HG02610 (cell line): ENCODE data around the gene RBM17.
"Not testable (repeated sequence)": the region's sequence is repeated elsewhere in the genome, so short reads cannot be mapped to it uniquely, and the experiment has no call there.

ENCODE experiments used
- ATAC-seq: cut with Tn5 transposase; IDR thresholded peaks from one replicate; pipeline ENCODE4 v1.9.1; 2021; ENCODE audit warnings: mild to moderate bottlenecking, moderate library complexity; ENCODE audit not compliant: unreplicated experiment

The RBM17 gene

GRCh38 chr10:6079044-6079443 is 9.8 kb upstream of the RBM17 start:
- no peak for ATAC-seq

GRCh38 chr10:6080417-6080973 is 8.3 kb upstream of the RBM17 start:
- ATAC-seq: no peak

GRCh38 chr10:6082496-6083395 is 6.1 kb upstream of the RBM17 start:
- ATAC-seq: no peak

GRCh38 chr10:6083523-6084475 is 5.0 kb upstream of the RBM17 start:
- ATAC-seq: no peak

GRCh38 chr10:6086375-6087233 is 2.2 kb upstream of the RBM17 start:
- peak; percentile 50 for ATAC-seq

GRCh38 chr10:6089334-6090219 is 743 bp downstream of the RBM17 start:
- ATAC-seq: peak; percentile 1

- no peak for ATAC-seq
These were observed 2.8 kb downstream of the RBM17 start for GRCh38 chr10:6091630-6092029.

- no peak for ATAC-seq
These were observed 3.9 kb downstream of the RBM17 start for GRCh38 chr10:6092731-6093130.

GRCh38 chr10:6095810-6096570 is 7.2 kb downstream of the RBM17 start:
- no peak for ATAC-seq

- ATAC-seq: no peak
These were observed 8.2 kb downstream of the RBM17 start for GRCh38 chr10:6097063-6097462.

- no peak for ATAC-seq
These were observed 9.3 kb downstream of the RBM17 start for GRCh38 chr10:6098156-6098555.

GRCh38 chr10:6100370-6100769 is 11.5 kb downstream of the RBM17 start:
- ATAC-seq: no peak

GRCh38 chr10:6101181-6101580 is 12.3 kb downstream of the RBM17 start:
- ATAC-seq: no peak

- no peak for ATAC-seq
These were observed 13.3 kb downstream of the RBM17 start for GRCh38 chr10:6102128-6102527.

GRCh38 chr10:6103591-6103990 is 14.8 kb downstream of the RBM17 start:
- no peak for ATAC-seq

GRCh38 chr10:6107616-6108015 is 18.8 kb downstream of the RBM17 start:
- not testable (repeated sequence) for ATAC-seq

GRCh38 chr10:6108072-6108471 is 19.2 kb downstream of the RBM17 start:
- no peak for ATAC-seq

- ATAC-seq: no peak
These were observed 20.0 kb downstream of the RBM17 start for GRCh38 chr10:6108631-6109443.
